ENCODE measurements around the gene EVI2A.

The EVI2A gene

GRCh38 chr17:31281061-31281460 lies 40.4 kb downstream of the EVI2A start:
- H3F3A ChIP-seq (ENCODE audit: insufficient read depth) = no peaks in the 10 kb centered on the region

GRCh38 chr17:31279401-31279800 lies 42.0 kb downstream of the EVI2A start:
- no peaks in the 10 kb centered on the region for H4K20me1 ChIP-seq (ENCODE audit: low read depth, low read length)

More at GRCh38 chr17:31281061-31281460, 40.4 kb downstream of the EVI2A start:
- no peaks in the 10 kb centered on the region; the same call in 1 of the 2 replicates for H3K36me3 ChIP-seq (ENCODE audit: low read length)
- H3K9ac ChIP-seq (ENCODE audit: low read length) = no peak overlapping the region
- no peaks in the 10 kb centered on the region for H3K79me2 ChIP-seq (ENCODE audit: insufficient read depth, low read length)
- H3K9me3 ChIP-seq (ENCODE audit: insufficient read depth, low read length) = no peaks in the 10 kb centered on the region
- no peak overlapping the region for H3K27ac ChIP-seq (ENCODE audit: low read depth, low read length)
- no peak overlapping the region for H3K4me2 ChIP-seq (ENCODE audit: low read depth, low read length, poor library complexity, severe bottlenecking)
- H3K4me3 ChIP-seq (ENCODE audit: insufficient read depth, low read length, poor library complexity, severe bottlenecking) = no peak overlapping the region
- no peaks in the 10 kb centered on the region for H4K20me1 ChIP-seq (ENCODE audit: low read depth, low read length)
- no peaks in the 10 kb centered on the region for H3K9me2 ChIP-seq (replicated peaks; ENCODE audit: insufficient read depth, low read length)
- no peaks in the 10 kb centered on the region for H3K27me3 ChIP-seq (ENCODE audit: low read length)
- TF ChIP-seq CTCF (IDR thresholded peaks at IDR 0.05; ENCODE audit: insufficient read depth, low read length, poor library complexity, severe bottlenecking) (no peak), EZH2phosphoT487 (conservative IDR thresholded peaks at IDR 0.05; ENCODE audit: low read length) (no peak)
- no peak overlapping the region for H2AFZ ChIP-seq (ENCODE audit: low read depth, low read length, severe bottlenecking)

GRCh38 chr17:31275116-31275515 lies 46.3 kb downstream of the EVI2A start:
- H2AFZ ChIP-seq (ENCODE audit: low read depth, low read length, severe bottlenecking) = no peak overlapping the region
- H4K20me1 ChIP-seq (ENCODE audit: low read depth, low read length) = no peaks in the 10 kb centered on the region
- no peaks in the 10 kb centered on the region for H3K9me2 ChIP-seq (replicated peaks; ENCODE audit: insufficient read depth, low read length)
- TF ChIP-seq CTCF (IDR thresholded peaks at IDR 0.05; ENCODE audit: insufficient read depth, low read length, poor library complexity, severe bottlenecking) (no peak), EZH2phosphoT487 (conservative IDR thresholded peaks at IDR 0.05; ENCODE audit: low read length) (no peak)
- H3K27ac ChIP-seq (ENCODE audit: low read depth, low read length) = no peak overlapping the region
- no peaks in the 10 kb centered on the region for H3K27me3 ChIP-seq (ENCODE audit: low read length)
- H3K9me3 ChIP-seq (ENCODE audit: insufficient read depth, low read length) = no peaks in the 10 kb centered on the region
- 0 out of 2 replicates have a peak, but pooled peaks cover 5% of the 10 kb centered on the region for H3F3A ChIP-seq (ENCODE audit: insufficient read depth)
- no peaks in the 10 kb centered on the region for H3K79me2 ChIP-seq (ENCODE audit: insufficient read depth, low read length)
- H3K9ac ChIP-seq (ENCODE audit: low read length) = no peak overlapping the region
- H3K4me2 ChIP-seq (ENCODE audit: low read depth, low read length, poor library complexity, severe bottlenecking) = no peak overlapping the region
- 0 out of 2 replicates have a peak, but pooled peaks cover 3% of the 10 kb centered on the region for H3K36me3 ChIP-seq (ENCODE audit: low read length)
- H3K4me3 ChIP-seq (ENCODE audit: insufficient read depth, low read length, poor library complexity, severe bottlenecking) = no peak overlapping the region

More at GRCh38 chr17:31279401-31279800, 42.0 kb downstream of the EVI2A start:
- no peak overlapping the region for H3K4me3 ChIP-seq (ENCODE audit: insufficient read depth, low read length, poor library complexity, severe bottlenecking)
- TF ChIP-seq EZH2phosphoT487 (conservative IDR thresholded peaks at IDR 0.05; ENCODE audit: low read length) (no peak), CTCF (IDR thresholded peaks at IDR 0.05; ENCODE audit: insufficient read depth, low read length, poor library complexity, severe bottlenecking) (no peak)
- no peak overlapping the region for H2AFZ ChIP-seq (ENCODE audit: low read depth, low read length, severe bottlenecking)
- H3K79me2 ChIP-seq (ENCODE audit: insufficient read depth, low read length) = no peaks in the 10 kb centered on the region
- no peaks in the 10 kb centered on the region; the same call in 1 of the 2 replicates for H3K36me3 ChIP-seq (ENCODE audit: low read length)
- no peaks in the 10 kb centered on the region for H3F3A ChIP-seq (ENCODE audit: insufficient read depth)
- H3K9me2 ChIP-seq (replicated peaks; ENCODE audit: insufficient read depth, low read length) = no peaks in the 10 kb centered on the region
- H3K9ac ChIP-seq (ENCODE audit: low read length) = no peak overlapping the region
- no peaks in the 10 kb centered on the region for H3K9me3 ChIP-seq (ENCODE audit: insufficient read depth, low read length)
- no peaks in the 10 kb centered on the region for H3K27me3 ChIP-seq (ENCODE audit: low read length)
- H3K27ac ChIP-seq (ENCODE audit: low read depth, low read length) = no peak overlapping the region
- H3K4me2 ChIP-seq (ENCODE audit: low read depth, low read length, poor library complexity, severe bottlenecking) = no peak overlapping the region

All from SU-DHL-6 (cell line).